Measurements from ENCODE around the gene DNMT3B.
"Not testable (repeated sequence)": the region's sequence is repeated elsewhere in the genome, so short reads cannot be mapped to it uniquely, and the experiment has no call there.

Gene DNMT3B

DNA sequence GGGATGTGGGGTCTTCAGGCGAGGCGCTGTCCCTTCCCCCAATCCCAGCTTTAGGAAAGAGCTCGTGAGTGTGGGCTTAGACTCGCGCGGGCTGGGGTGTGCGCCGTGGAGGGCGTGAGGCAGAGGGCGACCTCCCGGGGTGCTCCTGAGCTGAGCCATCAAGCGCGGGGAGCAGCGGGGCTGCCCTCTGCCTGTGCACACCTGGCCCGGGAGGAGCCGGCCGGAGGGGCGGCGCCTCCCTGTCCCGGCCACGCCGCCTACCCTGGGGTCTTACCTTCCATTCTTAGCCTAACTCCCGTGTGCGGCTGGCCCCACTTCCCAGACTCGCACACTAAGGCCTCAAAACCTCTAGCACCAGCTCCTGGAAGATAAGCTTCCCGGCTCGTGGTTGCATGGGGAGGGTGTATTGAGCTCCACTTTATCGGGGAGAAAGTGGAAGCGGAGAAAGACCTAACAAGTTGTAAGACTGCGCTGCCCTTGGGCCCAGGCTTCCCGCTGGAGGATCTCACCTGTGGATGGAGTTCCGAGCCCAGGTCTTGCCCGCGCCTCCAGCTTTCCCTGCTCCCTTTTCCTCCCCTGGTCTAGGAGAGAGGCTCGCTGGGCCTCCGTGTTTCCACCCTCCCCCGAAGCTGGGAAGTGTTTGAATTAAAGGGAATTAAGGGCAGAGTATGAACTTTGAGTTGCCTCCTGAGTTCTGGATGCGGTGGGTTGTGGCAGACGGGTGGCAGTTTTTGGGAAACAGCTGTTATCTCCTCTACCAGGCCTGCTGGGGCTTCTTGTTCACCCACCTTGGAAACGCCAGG is 1.2 kb downstream of the DNMT3B start:
- peak; percentile 55 for DNase-seq

DNA sequence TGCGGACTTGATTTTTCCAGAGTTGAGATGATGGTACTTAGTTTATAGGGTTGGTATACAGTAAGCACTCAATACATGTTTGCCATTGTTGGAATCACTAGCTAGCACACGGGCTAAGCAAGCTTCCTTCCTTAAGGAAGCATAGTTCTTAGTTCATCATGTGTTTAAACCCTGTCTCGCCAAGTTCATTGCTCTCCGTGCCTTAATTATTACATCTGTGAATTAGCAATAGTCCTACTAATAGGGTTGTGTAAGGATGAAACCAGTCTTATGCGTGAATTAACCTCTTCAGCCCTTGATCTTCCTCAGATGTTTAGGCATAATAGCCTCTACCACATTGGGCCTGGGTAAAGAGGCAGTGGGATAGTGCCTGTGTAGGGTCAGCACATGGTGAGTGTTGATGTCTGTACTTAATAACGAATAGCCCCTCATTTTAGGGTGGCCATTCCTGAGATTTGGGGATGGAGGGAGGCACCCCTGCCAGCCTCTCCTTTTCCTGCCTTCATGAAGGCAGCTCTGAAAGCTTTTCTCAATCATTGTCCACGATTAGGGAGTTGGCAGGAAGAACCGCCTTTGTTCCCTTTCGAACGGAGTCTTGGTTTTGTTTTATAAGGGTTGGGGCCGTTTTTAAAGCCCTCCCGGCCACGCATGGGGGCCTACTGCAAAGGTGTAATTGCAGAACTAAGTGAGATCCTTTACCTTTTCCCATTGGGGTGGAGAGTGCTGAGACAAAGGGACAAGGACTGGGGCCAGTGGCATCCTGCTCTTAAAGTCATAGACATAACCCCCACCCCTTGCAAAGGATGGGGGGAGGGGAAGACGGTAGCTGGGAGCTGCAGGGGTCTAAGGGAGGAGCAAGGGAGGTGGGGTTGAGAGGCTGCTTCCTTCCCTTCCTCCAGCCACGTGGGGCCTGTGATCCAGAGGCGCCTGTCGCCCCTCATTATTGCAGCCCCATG is 2.1 kb downstream of the DNMT3B start:
- DNase-seq: no peak

DNA sequence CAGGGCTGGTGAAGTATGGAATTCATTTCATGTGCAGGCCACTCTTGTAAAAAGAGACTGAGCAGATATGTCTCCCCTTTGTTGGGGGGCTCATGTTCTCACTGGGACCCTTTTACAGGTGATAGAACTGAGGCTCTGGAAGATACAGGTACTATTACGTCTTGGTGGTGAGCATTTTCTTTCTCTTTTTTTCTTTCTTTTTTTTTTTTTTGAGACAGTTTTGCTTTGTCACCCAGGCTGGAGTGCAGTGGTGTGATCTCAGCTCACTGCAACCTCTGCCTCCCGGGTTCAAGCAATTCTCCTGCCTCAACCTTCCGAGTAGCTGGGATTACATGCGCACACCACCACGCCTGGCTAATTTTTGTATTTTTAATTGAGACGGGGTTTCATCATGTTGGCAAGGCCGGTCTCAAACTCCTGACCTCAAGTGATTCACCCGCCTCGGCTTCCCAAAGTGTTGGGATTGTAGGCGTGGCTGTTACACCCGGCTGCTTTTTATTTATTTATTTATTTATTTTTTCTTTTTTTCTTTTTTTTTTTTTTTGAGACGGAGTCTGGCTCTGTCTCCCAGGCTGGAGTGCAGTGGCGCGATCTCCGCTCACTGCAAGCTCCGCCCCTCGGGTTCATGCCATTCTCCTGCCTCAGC is 3.2 kb downstream of the DNMT3B start:
- DNase-seq: not testable (repeated sequence)

DNA sequence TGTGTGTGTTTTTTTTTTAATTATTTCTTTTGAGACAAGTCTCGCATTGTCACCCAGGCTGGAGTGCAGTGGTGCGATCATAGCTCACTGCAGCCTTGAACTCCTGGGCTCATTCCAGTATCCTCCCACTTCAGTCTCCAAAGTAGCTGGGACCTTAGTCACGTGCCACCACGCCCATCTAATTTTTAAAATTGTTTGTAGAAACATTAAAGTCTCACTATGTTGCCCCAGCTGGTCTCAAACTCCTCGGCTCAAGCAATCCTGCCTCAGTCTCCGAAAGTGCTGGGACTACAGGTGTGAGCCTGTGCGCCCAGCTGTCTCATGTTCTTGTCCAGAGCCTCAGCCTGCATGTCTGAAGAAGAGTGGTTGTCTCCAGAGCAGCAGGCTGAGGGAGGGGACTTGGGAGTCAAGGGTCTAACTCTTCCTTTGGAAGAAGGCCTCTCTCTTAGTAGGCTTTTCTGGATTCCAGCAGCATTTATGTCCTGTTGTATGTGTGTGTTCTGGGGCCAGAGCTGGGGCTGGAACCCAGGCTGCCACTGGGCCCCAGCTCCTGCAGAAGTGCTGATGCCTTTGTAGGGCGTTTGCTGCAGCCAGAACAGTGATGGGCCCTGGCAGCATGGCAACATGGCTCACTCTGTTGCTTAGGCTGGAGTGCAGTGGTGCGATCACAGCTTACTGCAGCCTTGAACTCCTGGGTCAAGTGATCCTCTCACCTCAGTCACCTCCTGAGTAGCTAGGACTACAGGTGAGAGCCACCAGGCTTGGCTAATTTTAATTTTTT is 5.4 kb downstream of the DNMT3B start:
- DNase-seq: no peak

DNA sequence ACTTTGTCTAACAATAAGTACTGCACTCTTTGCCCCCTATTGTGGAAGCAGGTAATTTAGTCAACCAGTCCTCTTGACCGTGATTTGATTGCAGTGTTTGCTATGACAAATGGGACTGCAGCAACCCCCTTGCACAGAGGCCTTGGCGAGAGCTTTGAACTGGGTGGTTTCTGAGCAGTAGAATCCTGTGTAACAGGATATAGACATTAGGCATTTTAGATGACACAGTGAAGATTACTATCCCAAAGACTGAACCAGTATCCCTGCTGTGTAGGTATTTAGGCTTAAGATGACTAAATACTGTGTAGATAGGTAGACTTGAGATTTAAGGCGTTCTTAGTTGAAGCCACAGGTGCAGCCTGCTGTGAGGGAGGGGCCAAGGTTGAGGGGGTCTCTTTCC is 9.9 kb downstream of the DNMT3B start:
- no peak for DNase-seq

DNA sequence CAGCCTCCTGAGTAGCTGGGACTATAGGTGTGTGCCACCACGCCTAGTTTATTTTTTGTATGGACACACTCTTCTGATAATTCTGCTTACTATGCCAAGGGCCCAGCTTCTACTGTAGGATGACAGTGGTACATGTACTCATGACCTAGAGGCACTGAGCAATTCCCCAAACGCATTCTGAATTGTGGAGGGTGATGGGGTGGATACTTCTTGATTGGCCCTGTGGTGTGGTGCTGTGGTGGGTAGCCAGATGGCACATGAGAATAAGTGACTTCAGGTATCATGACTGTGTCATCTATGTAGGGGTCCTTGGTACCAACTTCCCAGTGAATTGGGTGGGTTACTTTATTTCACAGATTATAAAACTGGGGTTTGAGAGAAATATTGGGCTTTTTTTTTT is 11.0 kb downstream of the DNMT3B start:
- DNase-seq: no peak

DNA sequence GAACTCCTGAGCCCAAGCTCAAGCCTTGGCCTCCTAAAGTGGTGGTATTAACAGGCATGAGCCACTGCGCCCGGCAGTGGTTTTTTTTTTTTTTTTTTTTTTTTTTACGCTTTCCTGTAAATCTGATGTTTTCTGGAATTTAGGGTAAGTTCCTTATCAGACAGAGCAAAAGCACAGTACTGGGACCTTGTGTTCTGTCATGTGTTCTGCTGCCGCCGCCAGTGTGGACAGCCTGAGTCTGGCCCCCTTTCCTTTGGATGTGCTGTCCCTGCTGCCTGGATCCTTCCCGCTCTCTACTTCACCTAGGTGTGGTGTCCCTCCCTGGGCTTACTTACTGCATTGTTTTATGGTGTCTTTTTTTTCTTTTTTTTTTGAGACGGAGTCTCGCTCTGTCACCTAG is 11.7 kb downstream of the DNMT3B start:
- DNase-seq: no peak

DNA sequence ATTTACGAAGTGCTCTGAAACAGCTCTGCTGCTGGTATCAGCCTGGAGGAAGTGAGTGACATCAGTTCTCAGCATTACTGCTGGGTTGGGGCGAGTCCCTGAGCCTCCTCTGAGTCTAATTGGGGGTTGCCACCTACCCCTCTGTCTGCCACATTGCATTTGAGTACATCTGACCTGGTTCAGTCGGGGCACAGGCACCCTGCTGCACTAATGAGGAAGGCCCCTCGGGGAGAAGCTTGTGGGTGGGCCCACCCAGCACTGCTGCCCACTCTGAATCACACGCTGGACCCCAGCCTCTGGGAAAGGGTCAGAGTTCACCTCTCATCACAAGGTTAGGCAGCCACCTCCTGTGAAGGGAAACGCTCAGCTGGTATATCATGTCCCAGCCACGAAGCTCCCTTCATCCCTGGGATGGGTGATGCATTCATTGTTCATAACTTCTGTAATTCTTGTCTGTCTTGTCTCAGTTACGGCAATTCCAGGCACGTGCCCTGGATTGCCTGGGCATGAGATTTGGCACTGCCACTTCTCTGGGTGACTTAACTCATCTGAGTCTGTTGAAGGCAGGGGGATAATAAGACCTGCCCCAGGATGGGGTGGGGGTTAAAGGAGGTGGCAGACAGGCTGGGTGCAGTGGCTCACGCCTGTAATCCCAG is 13.3 kb downstream of the DNMT3B start:
- DNase-seq: no peak

DNA sequence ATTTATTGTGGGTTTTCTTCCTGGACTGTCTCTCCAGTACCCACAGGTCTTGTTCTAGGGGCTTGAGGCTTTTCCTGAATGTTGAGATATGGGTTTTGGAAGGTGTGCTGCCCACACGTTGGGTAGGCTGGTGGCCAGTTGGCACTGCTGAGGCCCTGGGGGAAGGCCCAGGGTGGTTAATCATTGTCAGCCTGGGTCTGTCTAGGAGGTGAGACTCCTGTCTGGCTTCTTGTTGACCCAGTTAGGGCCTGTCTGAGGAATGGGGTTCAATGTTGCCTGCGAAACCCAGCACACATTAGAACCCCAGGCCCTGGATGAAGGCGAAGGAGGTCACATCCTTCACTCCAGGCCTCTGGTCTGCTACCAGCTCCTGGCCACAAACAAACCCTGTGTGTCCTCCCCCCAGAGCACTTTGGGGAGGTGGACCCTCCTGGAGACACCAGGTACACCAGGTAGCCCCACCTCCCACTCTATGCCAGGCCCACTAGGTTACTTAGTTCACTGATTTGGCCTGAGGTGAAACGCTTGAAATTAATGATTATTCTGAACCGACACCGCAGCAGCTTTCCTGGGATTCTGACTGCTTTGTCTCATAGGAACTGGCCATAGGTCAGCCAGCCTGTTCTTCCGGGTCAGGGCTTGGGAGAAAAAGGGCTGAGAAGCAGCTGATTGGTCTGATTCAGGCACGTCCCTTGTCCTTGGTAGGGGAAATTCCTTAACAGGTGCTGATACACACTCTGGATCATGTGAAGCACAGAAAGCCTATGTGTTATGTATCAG is 15.2 kb downstream of the DNMT3B start:
- no peak for DNase-seq

DNA sequence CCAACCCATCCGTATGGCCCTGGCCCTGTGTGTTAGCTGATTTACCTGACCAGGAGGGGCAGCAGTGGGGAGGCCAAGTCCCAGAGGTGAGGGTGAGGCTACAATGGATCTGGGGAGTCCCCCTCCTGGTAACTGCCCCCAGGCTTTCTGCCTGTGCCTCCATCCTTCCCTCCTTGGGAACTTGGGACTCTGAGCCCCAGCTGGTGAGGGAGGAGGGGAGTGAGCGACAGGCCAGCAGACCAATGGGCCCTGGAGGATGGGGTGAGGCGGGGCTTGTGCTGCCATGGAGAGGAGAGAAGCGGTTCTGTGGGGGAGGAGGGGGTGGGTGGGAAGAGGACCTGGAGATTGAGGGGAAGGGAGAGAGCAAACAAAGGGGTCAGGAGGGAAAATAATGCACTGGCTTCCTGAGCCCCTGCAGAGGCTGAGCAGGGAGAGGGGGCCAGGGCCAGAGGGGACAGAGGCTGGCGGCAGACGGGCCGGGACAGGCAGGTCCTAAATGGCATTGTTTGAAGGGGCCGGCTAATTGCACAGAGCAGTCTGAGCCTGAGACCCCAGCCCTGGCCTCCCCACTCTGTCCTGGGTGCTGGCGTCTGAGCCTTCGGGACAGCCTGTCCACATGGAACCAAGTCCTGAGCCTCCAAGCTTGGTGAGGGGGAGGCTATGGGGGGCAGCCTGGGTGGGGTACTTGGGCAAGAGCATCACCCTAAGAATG is 17.5 kb downstream of the DNMT3B start:
- no peak for DNase-seq

DNA sequence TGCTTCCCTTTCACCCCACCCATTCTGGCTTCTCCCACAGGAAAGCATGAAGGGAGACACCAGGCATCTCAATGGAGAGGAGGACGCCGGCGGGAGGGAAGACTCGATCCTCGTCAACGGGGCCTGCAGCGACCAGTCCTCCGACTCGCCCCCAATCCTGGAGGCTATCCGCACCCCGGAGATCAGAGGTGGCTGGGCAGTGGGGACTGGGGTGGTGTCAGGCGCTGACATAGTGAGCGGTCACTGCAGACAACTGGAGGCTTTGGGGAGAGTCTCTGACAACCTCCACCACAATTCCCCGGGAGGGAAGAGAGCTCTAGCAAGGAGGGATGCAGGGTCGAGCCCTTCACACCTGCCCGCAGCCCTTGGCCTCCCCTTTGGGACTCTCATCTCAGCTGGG is 18.1 kb downstream of the DNMT3B start:
- no peak for DNase-seq

DNA sequence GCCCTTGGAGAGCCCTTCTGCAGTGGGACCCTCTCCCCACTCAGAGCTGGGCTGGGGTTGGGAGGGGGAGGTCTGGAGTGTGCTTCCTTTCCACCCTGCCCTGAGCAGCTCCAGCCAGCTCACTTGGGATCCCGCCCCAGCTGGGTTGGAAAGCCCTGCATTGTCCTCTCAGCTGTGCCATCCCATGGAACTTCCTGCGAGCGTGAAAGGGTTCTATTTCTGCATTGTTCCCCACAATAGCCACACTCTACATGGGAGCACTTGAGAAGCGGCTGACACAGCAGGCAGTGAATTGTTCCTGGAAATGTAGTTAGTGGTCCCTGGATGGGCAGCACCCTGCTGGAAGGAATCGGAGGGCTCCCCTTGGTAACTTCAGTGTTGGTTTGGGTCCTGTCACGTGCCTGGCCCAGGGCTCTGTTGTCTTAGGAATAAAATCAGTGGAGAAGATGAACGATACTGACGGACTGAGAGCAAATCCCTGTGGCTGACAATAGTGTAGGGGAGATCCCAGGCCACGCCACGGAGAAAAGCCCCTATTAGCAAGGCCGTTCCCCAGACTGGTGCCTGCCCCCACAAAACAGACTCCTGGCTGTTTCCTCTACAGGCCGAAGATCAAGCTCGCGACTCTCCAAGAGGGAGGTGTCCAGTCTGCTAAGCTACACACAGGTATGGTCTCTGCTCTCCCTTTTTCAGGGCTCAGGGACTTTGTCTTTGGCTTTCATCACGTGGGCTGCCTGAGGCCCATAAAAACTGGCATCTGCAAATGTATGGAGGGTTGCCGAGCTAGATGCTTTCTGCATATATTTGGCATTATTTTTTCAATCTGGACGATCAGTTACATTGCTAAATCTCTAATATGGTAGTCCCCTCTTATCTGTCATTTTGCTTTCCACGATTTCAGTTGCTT is 18.8 kb downstream of the DNMT3B start:
- no peak for DNase-seq

DNA sequence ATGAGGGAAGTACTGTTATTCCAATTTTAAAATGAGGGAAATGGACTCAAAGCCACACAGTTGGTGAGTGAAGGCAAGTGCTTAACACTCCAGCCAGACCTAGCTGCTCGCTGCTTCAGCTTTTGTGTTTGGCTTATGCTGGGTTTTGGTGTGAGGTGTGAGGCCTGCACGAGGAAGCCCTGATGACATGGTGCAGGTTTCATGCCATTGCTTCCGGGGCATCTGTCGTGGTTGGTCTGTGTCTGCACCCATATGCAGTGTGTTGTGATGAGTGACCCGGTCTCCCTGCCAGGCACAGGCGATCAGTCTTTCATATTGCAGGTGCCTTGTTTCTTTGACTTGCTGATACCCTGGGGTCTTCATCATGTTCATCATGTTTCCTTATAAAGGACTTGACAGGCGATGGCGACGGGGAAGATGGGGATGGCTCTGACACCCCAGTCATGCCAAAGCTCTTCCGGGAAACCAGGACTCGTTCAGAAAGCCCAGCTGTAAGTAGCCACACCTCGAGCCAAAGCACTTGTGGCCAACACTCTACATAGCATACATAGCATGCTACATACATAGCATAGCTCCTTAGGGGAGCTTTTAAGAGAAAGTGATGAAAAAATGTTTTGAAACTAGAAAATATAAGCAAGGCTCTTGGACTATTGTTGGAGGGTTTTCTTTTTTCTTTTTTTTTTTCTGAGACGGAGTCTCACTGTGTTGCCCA is 22.3 kb downstream of the DNMT3B start:
- no peak for DNase-seq

DNA sequence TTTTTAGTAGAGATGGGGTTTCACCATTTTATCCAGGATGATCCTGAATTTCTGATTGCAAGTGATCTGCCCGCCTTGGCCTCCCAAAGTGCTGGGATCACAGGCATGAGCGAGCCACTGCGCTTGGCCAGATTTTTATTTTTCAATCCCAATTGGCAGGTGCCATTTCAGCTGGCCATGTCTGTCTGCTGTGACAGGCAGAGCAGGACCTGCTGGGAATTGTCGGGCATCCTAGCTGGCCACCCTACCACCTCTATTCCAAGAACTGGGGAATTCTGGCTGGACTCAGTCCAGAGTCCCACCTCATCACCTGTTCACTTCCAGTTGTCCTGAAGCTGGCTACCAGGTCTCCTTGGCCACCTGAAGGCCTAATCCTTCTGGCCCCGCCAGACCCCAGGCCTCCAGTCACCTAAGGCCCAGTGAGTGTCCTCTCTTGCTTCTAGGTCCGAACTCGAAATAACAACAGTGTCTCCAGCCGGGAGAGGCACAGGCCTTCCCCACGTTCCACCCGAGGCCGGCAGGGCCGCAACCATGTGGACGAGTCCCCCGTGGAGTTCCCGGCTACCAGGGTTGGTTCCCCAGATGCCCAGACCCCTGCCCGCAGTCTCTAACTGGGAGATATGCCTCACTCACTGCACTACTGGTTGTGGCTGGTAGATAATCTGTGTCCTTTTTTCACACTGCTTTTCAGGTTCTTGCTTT is 24.0 kb downstream of the DNMT3B start:
- no peak for DNase-seq

DNA sequence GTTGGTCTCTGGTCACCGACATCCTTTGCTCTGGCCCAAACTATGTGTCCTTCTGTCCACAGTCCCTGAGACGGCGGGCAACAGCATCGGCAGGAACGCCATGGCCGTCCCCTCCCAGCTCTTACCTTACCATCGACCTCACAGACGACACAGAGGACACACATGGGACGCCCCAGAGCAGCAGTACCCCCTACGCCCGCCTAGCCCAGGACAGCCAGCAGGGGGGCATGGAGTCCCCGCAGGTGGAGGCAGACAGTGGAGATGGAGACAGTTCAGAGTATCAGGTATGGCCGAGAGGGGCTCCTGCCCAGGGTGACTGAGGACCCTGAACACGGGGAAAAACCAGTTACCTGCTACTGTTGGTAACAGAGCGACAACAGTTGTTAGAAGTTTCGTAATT is 25.0 kb downstream of the DNMT3B start:
- no peak for DNase-seq

DNA sequence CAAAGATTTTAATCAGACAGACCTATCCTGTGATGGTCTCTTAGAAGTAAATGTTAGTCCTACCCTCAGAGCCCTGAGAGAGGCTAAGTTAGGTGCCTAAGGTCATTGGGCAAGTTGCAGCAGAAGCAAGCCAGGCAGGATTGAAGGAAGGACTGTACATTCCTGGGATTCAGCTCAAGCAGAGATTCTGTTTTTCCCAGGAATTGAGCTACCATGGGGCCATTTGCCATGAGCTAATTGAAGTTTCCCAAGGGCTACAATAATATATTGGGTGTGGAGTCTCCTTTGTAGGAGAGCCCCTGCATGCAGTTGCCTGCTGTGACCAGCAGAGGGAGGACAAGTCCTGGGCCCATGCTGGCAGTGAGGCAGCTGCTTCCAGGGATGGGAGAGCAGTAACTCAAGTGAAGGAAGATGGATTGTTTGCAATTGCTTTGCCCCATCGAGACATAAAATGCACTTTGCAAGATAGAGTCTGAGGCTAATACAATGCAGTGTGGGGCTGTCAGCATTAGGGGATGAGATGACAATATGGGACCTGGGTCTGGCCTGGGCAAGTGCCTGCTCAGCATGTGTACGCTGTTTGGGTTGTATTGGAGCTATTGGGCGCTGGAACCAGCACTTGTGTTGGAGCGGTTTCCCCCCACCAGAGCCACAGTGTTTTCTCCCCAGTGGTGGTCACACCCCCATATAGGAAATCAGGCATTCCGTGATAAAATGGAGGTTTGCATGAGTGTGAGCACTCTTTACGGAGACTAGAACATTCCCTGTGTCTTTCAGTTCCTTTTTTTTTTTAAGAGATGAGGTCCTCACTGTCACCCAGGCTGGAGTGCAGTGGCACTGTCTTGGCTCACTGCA is 27.9 kb downstream of the DNMT3B start:
- peak; percentile 86 for DNase-seq

DNA sequence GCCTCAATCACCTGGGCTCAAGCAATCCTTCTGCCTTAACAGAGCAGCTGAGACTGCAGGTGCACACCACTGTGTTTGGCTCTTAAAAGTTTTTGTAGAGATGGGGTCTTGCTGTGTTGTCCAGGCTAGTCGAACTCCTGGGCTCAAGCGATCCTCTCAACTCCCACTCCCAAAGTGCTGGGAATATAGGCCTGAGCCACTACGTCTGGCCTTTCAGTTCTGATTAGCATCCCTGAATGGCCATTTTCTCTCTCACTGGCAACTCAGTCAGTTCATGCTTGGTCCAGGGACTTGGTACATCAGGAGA is 28.5 kb downstream of the DNMT3B start:
- DNase-seq: no peak
